ENCODE measurements around the gene NTMT1. TPM values are rescaled to one million over a fixed set of nuclear protein-coding genes. Genes with fewer than 3 reads are reported as not detected.
"Not testable (repeated sequence)": the region's sequence is repeated elsewhere in the genome, so short reads cannot be mapped to it uniquely, and the experiment has no call there.

Gene NTMT1
- total and polyA plus RNA-seq, 2 experiments from 2014 or later = 20.8 to 81.4 TPM

- H4K20me1 ChIP-seq (ENCODE audit: insufficient read depth, poor library complexity, severe bottlenecking) = no peaks in the 10 kb centered on the region
- H3K4me1 ChIP-seq (ENCODE audit: insufficient read depth) = peaks cover 10% of the 10 kb centered on the region
- DNase-seq (ENCODE audit: low spot score) = no peak
- WGBS (ENCODE audit: low lambda C conversion rate, missing lambda C conversion rate) = 88% methylated on average over 6 of the region's 6 CpGs
- no peaks in the 10 kb centered on the region for H3K79me2 ChIP-seq
- no peaks in the 10 kb centered on the region for H3K27me3 ChIP-seq
- H2AFZ ChIP-seq = no peak overlapping the region
- no peaks in the 10 kb centered on the region for H3K36me3 ChIP-seq (replicated peaks; ENCODE audit: insufficient read depth, low read depth)
- H3K9me2 ChIP-seq (replicated peaks; ENCODE audit: insufficient read depth) = no peaks in the 10 kb centered on the region
- H3K4me3 ChIP-seq = no peak overlapping the region
- TF ChIP-seq EZH2 (IDR thresholded peaks at IDR 0.05; ENCODE audit: borderline replicate concordance) = no peak
- no peak for TF ChIP-seq EZH2phosphoT487 (IDR thresholded peaks at IDR 0.05; ENCODE audit: low read depth, severe bottlenecking, unreplicated experiment)
- TF ChIP-seq CTCF (IDR thresholded peaks at IDR 0.05; ENCODE audit: poor library complexity) = no peak
- no peaks in the 10 kb centered on the region for H3K9me3 ChIP-seq (ENCODE audit: low read depth)
- no peak overlapping the region for H3K4me2 ChIP-seq
- H3K27ac ChIP-seq = no peak overlapping the region
Observed at GRCh38 chr9:129590466-129590865, 35.5 kb upstream of the NTMT1 start.

DNA sequence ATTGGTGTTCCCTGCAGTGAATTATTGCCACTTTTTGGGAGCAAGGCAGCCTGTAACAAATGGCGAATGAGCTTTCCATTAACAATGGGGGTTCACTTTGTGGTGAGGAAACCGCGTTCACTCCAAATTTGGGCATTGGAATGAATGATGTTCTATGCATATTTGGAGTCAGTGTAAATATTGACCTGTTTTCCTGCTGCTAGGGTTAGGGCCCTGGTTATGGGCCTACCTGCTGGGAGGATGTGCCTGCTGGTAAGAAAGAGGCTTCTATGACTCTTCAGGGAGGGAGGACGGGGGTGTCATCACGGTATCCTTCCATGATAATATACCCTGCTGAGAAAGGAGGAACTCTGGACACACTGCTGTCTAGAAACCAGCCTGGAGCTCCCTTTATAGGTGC is 34.0 kb upstream of the NTMT1 start:
- Histone ChIP-seq H3K9me2 (replicated peaks; ENCODE audit: insufficient read depth) (no peaks in the 10 kb centered on the region), H3K4me3 (no peak overlapping the region), H2AFZ (no peak overlapping the region), H3K9me3 (ENCODE audit: low read depth) (no peaks in the 10 kb centered on the region), H3K27me3 (no peaks in the 10 kb centered on the region), H3K36me3 (replicated peaks; ENCODE audit: insufficient read depth, low read depth) (no peaks in the 10 kb centered on the region), H3K79me2 (no peaks in the 10 kb centered on the region), H3K4me2 (no peak overlapping the region), H3K27ac (no peak overlapping the region), H4K20me1 (ENCODE audit: insufficient read depth, poor library complexity, severe bottlenecking) (no peaks in the 10 kb centered on the region), H3K4me1 (ENCODE audit: insufficient read depth) (peaks cover 17% of the 10 kb centered on the region)
- TF ChIP-seq CTCF (IDR thresholded peaks at IDR 0.05; ENCODE audit: poor library complexity) (no peak), EZH2 (IDR thresholded peaks at IDR 0.05; ENCODE audit: borderline replicate concordance) (no peak), EZH2phosphoT487 (IDR thresholded peaks at IDR 0.05; ENCODE audit: low read depth, severe bottlenecking, unreplicated experiment) (no peak)
- no peak for DNase-seq (ENCODE audit: low spot score)
- 60% methylated on average over 5 of the region's 5 CpGs for WGBS (ENCODE audit: low lambda C conversion rate, missing lambda C conversion rate)

- H3K4me1 ChIP-seq (ENCODE audit: insufficient read depth) = peaks cover 18% of the 10 kb centered on the region
- H3K27me3 ChIP-seq; H3K36me3 ChIP-seq (replicated peaks; ENCODE audit: insufficient read depth, low read depth); H3K4me3 ChIP-seq; H4K20me1 ChIP-seq (ENCODE audit: insufficient read depth, poor library complexity, severe bottlenecking); H3K9me3 ChIP-seq (ENCODE audit: low read depth); H3K9me2 ChIP-seq (replicated peaks; ENCODE audit: insufficient read depth); DNase-seq (ENCODE audit: low spot score); H2AFZ ChIP-seq; H3K27ac ChIP-seq; H3K4me2 ChIP-seq; H3K79me2 ChIP-seq: not testable (repeated sequence)
- 84% methylated on average over 10 of the region's 10 CpGs for WGBS (ENCODE audit: low lambda C conversion rate, missing lambda C conversion rate)
Observed at GRCh38 chr9:129592790-129593189, 33.2 kb upstream of the NTMT1 start.

DNA sequence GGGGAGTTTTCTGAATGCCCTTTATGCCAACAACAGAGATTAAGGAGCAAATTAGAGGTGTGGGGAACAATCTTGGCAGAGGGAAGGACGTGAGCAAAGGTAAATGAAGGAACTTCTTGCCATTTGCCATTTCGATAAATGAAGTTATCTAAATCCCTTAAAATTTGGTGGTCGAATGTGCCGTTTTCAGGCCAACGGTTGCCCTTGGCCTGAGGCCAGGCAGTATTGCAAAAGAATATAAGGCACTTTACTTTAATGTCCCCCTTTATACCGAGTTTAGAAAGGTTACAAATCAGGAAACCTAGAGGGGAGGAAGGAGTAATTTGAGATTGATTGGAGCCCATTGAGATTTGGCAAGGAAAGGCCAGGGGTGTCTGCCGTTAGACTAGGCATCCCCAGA is 31.3 kb upstream of the NTMT1 start:
- no peaks in the 10 kb centered on the region for H3K9me2 ChIP-seq (replicated peaks; ENCODE audit: insufficient read depth)
- WGBS (ENCODE audit: low lambda C conversion rate, missing lambda C conversion rate) = 92% methylated on average over 7 of the region's 7 CpGs
- no peak overlapping the region for H3K4me3 ChIP-seq
- H3K9me3 ChIP-seq (ENCODE audit: low read depth) = no peaks in the 10 kb centered on the region
- no peak for TF ChIP-seq EZH2 (IDR thresholded peaks at IDR 0.05; ENCODE audit: borderline replicate concordance)
- TF ChIP-seq EZH2phosphoT487 (IDR thresholded peaks at IDR 0.05; ENCODE audit: low read depth, severe bottlenecking, unreplicated experiment) = no peak
- TF ChIP-seq CTCF (IDR thresholded peaks at IDR 0.05; ENCODE audit: poor library complexity) = no peak
- H3K79me2 ChIP-seq = no peaks in the 10 kb centered on the region
- H3K27ac ChIP-seq = no peak overlapping the region
- no peak overlapping the region for H3K4me2 ChIP-seq
- H2AFZ ChIP-seq = no peak overlapping the region
- DNase-seq (ENCODE audit: low spot score) = no peak
- H3K36me3 ChIP-seq (replicated peaks; ENCODE audit: insufficient read depth, low read depth) = no peaks in the 10 kb centered on the region
- no peaks in the 10 kb centered on the region for H4K20me1 ChIP-seq (ENCODE audit: insufficient read depth, poor library complexity, severe bottlenecking)
- H3K4me1 ChIP-seq (ENCODE audit: insufficient read depth) = peaks cover 24% of the 10 kb centered on the region
- H3K27me3 ChIP-seq = no peaks in the 10 kb centered on the region

All from hepatocyte (in vitro differentiated cells).